Keratinocyte (primary cell): ENCODE measurements around the gene AMBRA1.

Experiments used
- CTCF ChIP-seq, 3 experiments: IDR thresholded peaks in 1 of 3; conservative IDR thresholded peaks in 1 of 3; optimal IDR thresholded peaks in 1 of 3; 2 replicates in 2 of 3; 3 replicates in 1 of 3; pipeline versions ENCODE3 to v1.5.1; 2011; ENCODE audit warnings: low read length in 3 of 3, mild to moderate bottlenecking in 3 of 3, moderate library complexity in 2 of 3, control low read depth in 1 of 3, inconsistent platforms in 1 of 3; ENCODE audit not compliant: insufficient read depth in 2 of 3; ENCODE audit errors: extremely low read depth in 1 of 3
- EZH2 ChIP-seq: IDR thresholded peaks from one replicate; pipeline ENCODE4 v1.6.1; 2012; ENCODE audit warnings: inconsistent platforms, mild to moderate bottlenecking, low read length, moderate library complexity

- no peak for TF ChIP-seq EZH2
- no peak for TF ChIP-seq CTCF (optimal IDR thresholded peaks at IDR 0.05 in 1 of 3, IDR thresholded peaks at IDR 0.05 in 1 of 3, conservative IDR thresholded peaks at IDR 0.05 in 1 of 3; ENCODE audit: extremely low read depth in 1 of 3, insufficient read depth in 2 of 3, low read length in 3 of 3)
These were observed 216.0 kb downstream of the AMBRA1 start for GRCh38 chr11:46377831-46378230.
